Fibroblast of skin of right biceps (primary cell): ENCODE results near the gene CFAP300.

ENCODE experiments used
- DNase-seq: peaks from one replicate; pipeline ENCODE4 v3.0.0-alpha.2; 2013

Gene CFAP300

DNA sequence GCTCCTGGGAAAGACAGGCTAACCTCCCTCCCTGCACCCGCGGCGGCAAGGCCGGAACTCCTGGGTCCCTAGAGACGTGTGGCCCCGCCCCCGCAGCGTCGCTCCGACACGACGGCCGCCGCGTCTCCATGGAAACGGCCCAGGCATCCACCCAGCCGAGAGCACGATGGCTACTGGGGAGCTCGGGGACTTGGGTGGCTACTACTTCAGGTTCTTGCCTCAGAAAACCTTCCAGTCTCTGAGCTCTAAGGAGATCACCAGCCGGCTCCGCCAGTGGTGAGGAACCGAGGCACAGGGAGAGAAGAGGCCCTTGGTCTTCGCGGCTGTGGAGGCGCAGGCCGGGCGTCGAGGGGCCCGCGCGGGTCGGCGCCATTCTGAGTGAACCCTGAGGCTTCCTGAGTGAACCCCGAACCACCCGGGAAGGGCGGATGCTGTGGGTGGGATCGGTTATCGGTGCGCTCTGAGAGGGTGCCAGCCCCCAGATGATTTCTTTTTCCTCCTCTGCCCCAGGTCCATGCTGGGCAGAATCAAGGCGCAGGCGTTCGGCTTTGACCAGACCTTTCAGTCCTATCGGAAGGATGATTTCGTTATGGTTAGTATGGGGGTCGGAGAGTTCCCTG lies at the start of gene CFAP300:
CFAP300 (plus strand) TSS at position 133 of the 620 bp plus-strand sequence; CDS start at position 167, 34 bp downstream.
- DNase-seq = peak; percentile 86

DNA sequence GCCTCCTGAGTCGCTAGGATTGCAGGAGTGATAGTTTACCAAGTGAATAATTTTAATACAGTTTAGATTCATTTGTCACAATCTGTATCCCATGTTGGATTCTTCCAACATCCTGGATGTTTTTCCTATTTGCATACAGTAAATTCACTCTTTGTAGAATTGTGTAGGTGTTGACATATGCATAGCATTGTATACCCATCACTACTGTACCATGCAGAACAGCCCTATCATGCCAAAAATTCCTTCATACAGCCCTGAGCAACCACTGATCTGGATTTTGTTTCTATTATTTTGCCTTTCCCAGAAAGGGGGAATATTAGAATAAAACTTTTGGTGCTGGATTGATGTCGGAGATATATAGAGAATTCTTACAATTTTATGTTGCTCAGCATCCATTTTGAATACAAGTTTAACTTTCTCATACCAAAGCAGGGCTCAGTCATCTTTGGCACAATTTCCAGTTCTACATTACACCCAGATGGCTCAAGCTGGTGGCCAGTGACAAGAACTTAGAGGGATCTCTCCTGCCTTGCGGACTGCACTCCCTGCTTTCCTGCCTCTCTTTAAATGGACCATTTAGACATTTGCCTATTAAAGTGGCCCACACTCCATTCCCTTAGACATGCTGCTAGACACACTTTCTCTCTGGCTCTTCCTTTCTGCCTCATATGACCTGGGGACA lies 45.4 kb upstream of the CFAP300 start:
- no peak for DNase-seq

DNA sequence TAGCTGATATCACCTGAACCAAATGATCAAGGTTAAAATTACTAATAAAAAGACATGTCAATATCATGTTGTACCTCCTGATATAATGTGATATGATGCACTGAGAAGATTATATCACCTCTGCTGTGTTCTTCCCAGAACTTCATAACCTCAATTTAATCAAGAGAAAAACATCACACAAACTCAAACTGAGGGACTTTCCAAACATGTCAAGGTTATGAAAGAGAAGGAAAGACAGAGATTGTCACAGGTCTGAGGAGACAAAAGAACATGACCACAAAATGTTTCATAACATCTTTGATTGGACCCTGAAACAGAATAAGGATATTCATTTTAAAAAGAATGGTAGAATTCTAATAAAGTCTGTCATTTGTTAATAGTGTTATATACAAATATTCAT lies 43.0 kb upstream of the CFAP300 start:
- no peak for DNase-seq

DNA sequence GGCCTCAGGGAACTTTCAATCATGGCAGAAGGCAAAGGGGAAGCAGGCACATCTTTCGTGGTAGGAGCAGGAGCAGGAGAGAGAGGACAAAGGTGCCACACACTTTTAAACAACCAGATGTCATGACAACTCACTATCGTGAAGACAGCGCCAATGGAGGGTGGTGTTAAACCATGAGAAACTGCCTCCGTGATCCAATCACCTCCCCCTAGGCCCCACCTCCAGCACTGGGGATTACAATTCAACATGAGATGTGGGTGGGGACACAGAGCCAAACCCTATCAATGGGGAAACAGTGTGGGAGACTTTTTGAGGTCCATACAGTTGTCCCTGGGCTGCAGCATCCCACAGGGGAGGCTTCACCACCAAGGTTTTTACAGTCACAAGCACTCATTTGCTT lies 41.9 kb upstream of the CFAP300 start:
- no peak for DNase-seq

DNA sequence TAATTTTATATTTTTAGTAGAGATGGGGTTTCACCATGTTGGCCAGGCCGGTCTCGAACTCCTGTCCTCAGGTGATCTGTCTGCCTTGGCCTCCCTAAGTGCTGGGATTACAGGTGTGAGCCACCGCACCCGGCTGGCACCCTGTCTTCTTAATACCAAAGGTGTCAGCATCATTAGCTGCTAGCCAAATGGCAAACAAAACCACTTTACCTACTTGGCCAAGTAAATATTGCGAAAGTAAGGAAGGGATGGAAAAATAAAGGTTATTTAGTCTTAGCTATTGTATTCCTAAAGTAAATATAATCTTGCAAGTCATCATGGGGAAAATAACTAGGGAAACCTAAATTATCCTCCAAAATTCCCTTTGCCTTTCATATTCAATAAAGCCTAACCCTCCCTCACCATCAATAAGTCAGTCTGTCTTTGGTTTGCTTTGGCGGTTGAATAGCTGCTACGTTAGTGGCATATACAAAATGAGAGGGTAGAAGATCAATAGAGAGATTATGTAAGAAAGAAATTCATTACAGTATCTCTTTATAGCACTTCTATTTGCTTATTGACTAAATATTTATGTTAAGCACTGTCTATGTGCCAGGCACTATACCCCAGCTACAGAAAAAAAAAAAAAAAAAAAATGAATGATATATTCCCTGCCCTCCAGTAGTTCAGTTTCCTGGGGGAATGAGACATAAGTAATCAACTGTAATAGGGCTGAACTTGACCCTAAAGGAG lies 40.2 kb upstream of the CFAP300 start:
- no peak for DNase-seq

DNA sequence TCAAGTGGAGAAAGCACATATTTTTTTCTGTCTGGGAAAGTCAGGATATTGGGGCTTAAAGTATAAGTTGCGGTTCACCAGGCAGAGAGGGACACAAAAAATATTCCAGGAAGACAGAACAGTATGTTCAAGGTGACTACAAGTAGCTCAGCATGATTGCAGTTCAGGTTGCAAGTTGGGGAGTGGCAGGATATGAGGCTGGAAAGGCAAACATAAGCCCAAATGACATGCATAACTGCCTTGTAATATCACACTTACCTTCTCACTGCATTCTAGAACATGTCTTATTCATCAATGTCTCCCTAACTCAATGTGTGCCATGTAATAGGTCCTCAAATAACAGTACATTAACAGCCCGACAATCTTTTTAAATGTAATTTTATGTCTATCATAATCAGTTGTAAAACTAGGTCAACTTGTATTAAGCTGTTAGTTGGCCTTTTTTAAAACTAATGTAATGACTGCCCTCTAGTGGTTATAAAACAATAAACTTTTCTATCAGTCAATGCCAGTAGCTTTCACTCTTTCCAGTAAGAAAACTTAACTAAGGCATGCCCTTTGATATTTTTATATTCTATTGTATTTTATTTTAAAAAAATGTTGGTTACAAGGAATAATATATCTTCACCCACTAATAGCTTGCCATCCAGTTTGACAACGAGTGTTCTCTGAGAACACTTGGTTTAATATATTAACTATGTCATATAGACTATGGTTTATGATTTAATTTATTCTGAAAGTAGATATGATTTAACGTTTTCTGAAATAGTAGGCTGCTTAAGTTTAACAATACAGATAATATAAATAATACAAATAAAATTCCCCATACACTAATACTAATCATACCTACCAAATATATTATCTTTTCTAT lies 39.4 kb upstream of the CFAP300 start:
- peak; percentile 58 for DNase-seq

DNA sequence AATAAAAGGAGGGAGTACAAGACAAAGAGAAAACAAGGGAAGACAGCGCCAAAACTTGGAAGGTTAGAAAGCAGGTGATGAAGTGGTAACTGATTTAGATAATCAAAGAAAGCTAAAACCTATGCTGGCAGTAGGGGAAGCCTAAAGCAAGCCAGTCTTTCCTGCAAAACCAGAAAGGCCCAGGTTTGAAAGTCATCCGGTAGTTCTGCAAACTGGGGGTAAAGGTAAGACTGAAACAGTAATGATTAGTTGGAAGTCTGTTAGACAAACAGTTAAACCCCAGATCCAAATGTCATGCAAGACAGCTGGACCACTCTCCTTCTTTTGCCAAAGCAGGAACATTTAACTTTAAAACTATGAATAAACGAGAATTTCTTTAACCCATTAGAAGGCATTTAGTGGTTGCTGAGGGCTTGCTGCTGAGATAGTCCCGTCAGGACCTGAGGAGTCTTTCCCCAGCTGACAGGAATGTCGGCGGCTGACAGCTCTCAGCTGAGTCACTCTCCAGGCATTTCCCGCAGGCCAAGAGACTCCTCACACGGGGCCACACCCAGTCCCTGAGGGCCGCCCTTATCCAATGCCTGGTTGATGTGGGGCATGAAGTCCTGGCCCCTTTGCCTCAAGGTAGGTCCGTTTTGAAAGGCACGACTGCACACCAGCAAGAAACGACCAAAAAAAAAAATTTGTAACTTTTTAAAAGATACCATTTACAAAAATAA lies 36.3 kb upstream of the CFAP300 start:
- DNase-seq = peak; percentile 96

DNA sequence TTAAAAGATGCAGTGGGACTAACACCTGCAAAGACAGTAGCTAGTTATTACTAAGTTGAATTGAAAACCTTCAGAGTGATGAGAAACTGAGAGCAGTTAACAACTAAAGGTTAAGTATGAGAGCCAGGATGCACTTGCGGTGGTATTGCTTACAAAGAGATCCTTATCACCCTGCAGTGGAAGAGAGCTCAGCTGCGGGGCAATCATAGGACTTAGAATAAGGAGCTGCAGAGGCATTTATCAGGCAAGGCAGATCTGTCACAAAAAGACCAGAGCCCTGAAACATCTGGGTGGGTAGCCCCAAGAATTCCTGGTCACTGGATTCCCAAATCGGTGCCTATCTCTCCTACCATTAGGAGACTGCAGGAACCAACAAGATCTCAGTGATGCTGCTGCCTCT lies 34.3 kb upstream of the CFAP300 start:
- DNase-seq = no peak

DNA sequence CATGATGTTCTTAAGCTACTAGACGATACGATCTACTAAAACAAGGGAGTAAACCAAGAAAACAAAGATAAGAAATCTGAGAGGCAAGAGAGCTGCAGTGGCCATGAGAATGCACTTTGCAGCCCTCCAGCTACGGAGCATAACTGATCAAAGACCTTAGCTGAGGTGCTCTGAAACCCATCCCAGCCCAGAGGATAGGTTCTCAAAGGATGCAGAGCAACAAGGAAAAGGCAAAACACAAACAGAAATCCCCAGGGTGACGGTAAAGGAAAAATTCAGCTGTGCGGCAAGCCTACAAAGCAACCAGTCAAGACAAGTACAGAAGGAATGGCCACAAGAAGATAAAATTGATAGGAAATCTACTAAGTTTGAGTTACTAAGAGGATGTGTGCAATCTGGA lies 32.5 kb upstream of the CFAP300 start:
- DNase-seq = no peak

DNA sequence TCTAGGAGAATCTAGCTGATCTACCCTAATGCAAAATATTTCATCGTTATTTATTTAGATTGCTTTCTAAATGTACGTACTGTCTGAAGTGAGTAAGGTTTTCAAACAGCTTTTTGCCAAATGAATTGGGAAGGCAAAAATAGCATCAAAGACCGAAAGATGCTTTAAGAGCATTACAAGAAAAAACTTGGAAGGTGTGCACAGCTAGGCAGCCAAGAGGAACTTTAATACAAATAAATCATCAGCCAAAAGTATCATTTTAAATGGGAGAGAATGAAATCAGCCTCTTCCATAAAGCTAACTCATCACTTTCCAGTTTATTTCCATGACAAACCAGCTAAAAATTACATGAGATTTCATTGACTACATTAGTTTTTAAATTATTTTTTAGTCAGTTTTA lies 30.2 kb upstream of the CFAP300 start:
- DNase-seq = no peak

DNA sequence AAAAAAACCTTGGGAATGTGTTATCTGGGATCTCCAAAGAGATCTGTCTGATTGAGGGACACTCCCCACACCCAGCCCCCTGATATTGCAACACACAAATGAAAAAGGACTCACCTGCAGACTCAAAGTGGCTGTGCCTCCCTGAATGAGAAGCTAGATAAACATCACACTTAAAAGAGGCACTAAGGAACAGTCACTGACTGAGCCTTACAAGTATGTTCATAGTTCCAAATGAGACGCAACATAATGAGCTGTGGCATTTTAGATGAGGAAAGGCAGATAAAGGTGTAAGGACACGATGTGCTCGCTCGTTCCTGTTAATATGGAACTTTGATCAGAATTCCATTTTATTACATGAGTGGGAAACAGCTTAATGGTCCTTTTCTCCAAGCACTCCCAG lies 21.0 kb upstream of the CFAP300 start:
- DNase-seq = no peak

DNA sequence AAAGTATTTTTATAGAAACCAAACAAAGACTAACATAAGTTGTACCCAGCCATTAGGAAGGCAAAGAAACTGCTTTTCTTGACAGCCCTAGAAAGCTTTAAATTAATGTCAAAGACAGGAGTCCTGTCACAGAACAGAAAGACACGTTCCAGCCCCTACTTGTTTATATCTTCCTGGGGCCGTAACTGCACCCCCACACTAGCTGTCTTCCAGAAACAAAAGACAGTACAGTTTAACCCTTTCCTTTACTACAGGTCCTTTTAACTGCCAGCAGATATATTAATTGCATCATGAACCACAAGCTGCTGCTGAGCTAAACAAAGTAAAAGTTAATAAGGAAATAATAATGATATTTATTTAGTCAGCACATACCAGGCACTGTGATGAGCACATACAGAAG lies 20.3 kb upstream of the CFAP300 start:
- DNase-seq = no peak

DNA sequence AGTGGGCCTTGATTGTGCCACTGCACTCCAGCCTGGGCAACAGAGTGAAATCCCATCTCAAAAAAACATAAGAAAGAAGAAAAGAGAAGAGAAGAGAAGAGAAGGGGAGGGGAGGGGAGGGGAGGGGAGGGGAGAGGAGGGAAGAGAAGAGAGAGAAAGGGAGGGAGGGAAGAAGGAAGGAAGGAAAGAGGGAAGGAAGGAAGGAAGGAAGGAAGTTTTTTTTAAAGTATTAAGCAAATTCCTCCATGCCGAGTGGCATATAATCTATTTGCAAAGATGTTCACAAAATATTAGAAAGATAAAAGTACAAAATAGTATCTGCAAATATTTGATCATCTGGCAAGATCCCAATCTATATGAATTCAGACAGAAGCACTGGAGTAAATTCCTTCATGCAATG lies 10.5 kb upstream of the CFAP300 start:
- no peak for DNase-seq

DNA sequence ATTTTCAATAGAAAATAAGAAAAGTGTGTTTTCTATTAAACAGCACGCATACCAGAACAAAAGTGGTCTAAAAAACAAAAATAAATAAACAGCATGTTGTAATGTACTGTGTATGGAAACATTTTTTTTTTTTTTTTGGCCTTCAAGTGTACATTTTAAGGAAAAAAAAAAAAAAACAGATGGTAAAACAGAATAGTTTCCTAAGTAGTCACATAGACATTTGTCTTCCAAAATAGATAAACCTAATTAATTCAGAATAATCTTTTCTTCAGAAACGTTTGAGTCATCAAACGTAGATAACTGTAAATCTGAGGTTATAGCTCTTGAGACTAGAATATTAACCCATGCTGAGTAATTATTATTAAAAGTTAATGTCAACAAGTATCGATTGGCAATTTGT lies 396 bp upstream of the CFAP300 start:
- DNase-seq = no peak

DNA sequence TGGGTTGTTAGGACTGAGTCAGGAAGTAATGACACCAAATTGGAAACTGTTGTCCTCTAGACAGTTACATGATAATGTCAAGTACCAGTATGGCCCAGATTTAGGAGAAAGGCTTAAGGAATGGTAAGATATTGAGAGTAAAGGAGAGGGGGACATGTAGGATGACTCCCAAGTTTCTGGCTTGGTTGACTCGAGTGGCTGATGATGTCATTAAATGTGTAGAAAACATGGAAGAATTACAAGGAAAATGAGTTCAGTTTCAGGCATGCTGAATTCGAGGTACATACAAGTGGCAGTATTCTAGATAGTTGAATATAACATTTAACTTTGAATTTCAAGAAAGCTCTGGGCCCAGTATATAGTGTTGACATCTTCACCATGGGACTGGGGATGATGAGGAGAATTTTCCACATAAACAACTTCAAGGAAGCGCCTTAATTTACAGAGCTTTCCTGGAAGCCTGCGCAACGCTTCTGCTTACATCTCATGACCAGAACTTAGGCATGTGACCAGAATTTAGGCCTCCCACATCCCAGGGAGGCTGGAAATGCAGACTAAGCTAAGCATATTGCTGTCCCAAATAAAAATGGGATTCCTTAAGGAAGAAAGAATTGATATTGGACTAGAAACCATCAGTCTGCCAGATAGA lies 3.8 kb downstream of the CFAP300 start:
- DNase-seq = no peak

DNA sequence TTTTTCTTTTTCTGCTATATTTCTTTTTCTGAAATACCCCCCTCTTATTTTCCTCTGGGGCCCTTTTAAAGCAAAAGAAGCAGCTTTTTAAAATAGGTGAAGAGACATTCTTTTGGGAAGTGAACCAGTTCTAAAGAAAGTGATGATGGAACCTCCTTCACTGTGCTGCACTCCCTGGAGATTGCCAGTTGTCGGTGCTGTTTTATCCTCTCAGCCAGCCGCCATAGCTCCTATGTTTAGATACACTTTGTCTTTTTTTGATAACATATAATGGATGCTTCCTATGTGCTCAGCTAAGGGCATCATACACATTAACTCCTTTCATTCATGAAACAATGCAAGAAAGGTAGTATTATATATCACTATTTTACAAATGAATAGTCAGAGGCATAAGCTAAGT lies 14.0 kb downstream of the CFAP300 start:
- DNase-seq = no peak

DNA sequence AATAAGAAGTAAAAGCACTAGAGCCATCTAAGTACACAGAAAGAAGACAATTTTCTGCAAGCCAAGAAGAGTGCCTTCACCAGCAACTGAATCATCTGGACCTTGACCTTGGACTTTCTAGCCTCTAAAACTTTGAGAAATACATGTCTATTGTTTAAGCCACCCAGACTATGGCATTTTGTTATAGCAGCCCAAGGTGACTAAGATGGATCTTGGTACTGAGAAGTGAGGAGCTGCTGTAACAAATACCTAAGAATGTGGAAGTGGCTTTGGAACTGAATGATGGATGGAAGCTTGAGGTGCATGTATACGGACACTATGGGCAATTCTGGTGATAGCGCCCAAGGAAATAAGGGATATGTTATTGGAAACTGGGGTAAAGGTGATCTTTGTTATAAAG lies 14.9 kb downstream of the CFAP300 start:
- DNase-seq = no peak

DNA sequence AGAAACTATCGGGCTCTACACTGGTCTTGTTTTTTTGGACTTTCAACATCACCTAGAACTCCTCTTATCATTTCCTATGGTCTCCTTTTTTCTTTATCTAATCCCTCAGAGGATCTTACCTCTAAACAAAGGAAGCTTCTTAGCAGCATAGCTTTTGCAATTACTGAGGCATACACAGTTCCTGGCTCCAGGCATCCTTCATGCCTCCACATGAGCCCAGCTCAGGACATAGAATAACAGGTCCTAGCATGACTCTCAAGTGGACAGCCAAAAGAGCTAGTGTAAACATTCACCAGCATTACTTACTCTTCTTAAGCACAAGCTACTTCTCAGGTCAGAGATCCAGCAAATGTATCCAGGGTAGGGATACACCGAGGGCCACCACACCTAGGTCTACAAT lies 17.1 kb downstream of the CFAP300 start:
- DNase-seq = no peak

DNA sequence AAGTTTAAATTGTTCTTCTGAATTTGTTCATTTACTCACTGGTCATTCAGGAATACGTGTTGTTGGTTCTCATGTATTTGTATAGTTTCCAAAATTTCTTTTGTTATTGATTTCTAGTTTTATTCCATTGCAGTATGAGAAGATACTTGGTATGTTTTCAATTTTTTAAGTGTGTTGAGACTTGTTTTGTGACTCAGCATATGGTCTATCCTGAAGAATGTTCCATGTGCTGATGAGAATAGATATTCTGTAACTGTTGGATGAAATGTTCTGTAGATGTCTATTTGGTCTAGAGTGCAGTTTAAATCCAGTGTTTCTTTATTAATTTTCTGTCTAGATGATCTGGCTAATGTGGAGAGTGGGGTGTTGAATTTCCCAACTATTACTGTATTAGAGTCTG lies 23.5 kb downstream of the CFAP300 start:
- DNase-seq = no peak

DNA sequence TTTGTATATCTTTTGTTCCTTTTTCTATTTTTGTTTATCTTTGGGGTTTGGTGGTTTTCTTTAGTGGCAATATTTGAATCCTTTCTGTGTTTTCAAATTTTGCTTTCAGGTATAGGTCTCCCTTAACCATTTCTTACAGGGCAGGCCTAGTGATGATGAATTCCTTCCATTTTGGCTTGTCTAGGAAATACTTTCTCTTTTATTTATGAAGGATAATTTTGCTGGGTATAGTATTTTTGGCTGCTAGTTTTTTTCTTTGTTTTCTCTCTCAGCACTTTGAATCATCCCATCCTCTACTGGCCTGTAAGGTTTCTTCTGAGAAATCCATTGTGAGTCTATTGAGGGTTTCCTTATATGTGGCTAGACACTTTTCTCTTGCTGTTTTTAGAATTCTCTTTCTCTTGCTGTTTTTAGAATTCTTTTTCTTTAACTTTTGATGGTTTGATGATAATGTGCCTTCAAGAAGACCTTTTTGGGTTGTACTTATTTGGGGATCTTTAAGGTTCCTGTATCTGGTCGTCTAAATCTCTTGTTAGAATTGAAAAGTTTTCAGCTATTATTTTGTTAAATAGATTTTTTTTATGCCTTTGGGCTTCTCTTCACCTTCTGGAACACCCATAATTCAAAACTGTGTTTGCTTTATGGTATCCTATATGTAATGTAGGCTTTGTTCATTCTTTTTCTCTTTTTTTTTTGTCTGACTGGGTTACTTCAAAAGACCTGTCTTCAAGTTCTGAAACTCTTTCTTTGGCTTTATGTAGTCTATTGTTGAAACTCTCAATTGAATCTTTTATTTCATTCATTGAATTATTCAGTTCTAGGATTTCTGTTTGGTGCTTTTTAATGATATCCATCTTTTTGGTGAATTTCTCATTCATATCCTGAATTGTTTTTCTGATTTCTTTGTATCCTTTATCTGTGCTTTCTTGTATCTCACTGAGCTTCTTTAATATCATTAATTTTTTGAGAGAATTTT lies 24.5 kb downstream of the CFAP300 start:
- no peak for DNase-seq

DNA sequence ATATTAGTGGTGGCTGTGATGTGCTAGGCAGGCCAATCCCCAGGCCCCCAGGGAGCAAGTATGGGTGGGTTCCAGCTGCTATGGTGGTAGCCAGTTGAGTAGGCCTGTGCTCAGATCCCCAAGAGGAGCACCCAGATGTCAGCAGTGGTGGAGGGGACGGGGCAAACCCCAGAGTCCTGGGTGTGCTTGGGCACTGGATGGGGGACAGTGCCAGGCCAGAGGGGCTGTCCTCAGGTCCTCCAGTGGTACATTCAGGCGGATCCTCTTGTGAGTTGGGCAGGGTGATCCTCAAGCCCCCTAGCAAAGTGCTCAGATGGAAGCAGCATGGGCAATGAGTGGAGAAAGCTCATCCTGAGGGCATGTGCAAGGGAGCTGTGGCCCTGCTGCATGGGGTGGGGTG lies 26.0 kb downstream of the CFAP300 start:
- DNase-seq = no peak
